Nucleus accumbens (tissue), 56 donors: ENCODE results near the gene DPRX.
"Not testable (repeated sequence)": the region's sequence is repeated elsewhere in the genome, so short reads cannot be mapped to it uniquely, and the experiment has no call there.

ENCODE experiments used
- DNase-seq, 56 donors: peaks; one replicate each; lab custom pipeline; 2025; lab: John Stamatoyannopoulos, UW

Gene DPRX

DNA sequence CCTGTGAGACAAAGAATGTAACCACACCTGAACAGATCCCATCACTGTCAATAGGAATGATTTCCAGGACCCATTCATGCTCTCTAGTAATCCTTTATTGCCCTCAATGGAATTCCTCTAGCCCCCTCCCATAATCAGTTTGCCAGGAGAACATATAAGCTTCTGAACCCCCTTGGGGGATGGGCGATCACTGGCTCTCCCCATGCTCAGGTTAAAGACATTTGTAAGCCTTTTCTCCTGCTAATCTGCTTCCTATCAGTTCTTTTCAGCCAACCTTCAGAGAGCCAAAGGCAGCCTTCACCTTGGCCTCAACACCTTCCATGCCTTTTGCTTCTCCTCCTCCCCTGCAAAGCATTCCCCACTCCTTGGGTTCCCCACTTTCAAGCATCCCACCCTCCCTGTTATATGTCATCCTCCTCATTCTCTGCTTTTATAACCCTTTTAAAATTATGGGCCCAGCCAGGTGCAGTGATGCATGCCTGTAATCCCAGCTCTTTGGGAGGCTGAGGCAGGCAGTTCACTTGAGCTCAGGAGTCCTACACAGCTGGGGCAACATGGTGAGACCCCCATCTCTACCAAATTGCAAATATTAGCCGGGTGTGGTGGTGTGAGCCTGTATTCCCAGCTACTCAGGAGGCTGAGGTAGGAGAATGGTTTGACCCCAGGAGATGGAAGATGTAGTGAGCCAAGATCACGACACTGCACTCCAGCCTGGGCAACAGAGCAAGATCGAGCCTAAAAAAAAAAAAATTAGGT lies 12.4 kb downstream of the DPRX start:
- no peak for DNase-seq

DNA sequence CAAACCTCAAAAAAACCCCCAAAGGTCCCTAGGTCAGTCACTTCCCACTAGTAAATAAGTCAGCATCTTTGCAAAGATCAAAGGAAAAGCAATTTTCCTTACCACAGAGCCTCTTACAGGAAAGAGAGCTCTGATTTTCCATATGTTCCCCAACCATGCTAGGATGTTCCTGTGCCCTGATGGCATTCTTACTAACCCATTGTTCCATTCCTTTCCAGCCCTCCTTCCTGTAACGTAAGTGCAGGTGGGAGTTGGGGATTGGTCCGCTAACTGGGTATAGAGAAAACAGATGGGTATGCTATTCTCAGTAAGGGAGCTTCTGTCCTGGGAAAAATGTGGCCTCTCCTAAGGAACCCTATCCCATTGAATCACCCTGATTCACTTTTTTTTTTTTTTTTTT lies 14.3 kb downstream of the DPRX start:
- no peak for DNase-seq

DNA sequence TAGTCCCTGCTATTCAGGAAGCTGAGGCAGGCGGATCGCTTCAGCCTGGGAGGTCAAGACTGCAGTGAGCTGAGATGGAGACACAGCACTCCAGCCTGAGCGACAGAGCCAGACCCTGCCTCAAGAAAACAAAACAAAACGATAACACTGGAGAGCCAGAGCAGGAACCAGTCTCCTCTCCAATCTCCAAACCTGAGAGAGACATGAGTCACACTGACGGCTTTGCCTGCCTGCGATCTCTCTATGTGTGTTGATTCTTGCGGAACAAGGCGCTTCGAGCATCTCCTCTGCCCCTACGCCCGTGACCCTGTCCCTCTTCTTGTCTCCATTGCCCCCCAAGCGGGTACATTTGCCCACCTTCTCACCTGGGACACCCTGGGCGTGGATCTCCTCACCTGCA lies 15.6 kb downstream of the DPRX start:
- DNase-seq, result no peak

DNA sequence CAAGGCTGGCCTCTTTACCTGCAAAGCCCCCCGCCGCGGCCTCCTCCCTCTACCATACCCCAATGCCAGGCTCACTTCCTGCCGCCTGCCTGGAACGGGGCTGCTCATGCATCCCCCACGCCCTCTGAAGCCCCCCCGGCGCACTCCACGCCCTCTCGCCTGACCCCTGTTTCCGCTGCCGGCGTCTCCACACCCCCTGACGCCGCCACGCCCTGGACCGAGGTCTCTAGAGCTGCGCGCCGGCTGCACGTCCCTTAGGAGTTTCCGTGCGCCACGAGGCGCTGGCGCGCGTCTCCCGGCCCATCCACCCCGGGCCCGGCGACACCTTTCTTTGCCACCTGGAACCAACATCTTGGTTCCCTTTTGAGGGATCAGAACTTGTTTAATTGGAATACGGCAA lies 16.0 kb downstream of the DPRX start:
- DNase-seq, result no peak

DNA sequence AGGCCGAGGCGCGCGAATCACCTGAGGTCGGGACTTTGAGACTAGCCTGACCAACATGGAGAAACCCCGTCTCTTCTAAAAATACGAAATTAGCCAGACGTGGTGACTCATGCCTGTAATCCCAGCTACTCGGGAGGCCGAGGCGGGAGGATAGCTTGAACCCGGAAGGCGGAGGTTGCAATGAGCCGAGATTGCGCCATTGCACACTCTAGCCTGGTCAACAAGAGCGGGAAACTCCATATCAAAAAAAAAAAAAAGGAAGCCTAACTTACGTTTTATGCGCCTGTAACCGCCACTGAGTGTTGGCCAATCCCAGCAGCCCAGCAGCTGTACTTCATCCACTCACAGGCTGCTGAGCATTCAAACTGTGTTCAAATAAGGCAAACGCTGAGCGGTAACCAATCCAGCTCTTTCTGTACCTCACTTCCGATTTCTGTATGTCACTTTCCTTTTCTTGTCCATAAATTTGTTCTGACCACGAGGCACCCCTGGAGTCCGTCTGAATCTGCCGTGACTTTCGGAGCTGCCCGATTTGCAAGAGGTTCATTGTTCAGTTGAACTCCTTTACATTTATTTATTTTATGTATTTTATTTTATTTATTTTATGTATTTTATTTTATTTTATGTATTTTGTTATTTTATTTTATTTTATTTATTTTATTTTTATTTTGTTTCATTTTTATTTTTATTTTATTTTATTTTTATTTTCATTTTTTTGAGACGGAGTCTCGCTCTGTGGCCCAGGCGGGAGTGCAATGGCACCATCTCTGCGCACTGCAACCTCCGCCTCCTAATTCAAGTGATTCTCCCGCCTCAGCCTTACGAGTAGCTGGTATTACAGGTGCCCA lies 18.2 kb downstream of the DPRX start:
- DNase-seq, result no peak

DNA sequence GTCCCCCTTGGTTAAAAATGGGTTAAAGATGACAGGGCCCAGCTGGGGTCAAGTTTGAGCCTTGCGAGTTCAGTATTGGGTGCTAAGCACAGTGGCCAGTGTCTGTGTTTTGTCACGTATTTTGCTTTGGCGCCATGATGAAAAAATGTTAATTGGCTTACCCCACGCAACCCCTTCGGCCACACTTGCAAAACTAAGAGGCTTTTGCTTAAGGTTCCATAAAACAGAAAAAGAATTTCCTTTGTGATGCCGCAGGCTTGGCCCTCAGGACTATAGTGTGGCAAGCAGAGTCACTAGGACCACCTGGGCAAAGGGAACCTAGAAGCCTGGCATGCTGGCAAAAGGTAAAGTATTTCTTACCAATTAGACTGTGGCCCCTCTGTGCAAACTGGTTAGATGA lies 20.7 kb downstream of the DPRX start:
- DNase-seq, result no peak

DNA sequence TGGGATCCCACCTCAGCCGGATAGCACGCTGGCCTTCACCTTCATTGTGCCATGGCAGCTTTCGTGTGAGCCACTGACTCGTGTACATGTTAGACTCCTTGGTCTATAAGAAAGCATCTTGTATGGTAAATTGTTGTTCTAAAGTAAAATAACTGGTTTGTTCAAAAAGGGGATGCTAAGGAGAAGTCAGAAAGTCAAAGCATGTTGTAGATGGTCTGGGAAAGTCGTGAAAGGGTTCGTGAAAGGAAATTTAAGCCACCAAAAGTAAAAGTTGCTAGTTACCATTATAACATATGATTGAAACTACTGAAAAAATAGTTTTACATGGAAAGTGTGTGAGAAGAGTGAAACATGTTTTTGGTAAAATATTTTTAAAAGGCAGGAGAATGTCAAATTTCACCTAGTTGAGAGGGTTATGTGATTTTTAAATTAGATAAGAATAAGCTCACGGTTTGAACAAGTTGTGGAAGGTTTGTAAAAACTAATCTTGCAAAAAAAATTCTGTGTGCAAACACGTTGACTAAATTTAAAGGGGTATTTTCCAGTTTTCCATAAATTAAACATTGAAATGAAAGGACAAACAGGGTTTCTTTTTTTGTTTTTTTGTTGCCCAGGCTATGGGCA lies 23.4 kb downstream of the DPRX start:
- no peak for DNase-seq

DNA sequence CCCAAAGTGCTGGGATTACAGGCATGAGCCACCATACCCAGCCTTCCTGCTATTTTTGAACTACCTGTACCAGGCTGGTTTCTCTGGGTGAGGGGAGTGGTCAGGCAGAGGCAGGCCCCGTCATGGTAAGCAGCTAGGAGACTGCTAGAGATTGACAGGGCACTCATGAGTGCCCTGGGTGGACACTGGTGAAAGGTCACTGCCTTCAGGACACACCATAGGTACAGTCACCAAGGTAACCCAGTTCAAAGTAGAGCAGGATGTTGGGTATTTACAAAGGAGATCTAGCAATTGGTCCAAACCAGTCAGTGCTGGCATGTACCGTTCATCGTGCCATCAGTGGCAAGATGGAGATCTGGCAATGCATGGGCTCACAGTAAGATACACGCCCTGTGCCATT lies 25.5 kb downstream of the DPRX start:
- DNase-seq, result no peak

DNA sequence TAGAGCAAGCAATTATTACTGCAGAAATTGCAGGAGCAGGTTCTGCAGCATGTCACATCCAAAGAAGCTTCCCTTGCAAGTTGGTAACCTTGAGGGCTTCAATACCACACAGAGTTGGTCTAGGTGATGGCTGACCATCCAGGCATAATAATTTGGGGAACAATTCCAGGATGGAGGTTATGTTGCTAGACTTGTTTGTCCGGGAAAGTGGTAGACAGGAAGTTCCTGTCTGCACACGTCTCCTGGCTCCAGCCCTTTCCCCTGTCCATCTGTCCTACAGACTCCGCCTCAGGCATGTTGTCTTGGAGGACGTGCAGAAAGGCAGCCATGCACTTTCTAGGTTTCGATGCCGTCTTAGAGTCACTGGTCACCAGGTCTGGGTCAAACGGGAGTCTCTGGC lies 26.0 kb downstream of the DPRX start:
- DNase-seq, result no peak

DNA sequence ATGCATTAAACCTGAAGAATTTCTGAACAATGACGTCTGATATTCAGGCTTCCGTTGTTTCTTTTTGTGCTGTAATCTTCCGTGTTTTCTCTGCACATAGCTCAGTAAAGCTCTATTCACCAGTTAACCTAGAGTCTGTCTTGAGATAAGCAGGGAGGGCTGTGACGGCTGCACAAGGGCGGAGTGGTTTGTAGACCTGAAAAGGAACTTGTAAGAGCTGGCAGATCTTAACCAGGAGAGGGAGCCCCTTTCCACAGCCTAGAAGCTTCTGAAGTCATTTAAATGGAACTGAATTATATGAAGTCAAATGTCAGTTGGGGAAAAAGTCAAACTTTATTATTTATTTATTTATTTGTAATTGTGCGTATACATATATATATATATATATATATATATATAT lies 27.5 kb downstream of the DPRX start:
- peak in 35 of 56 donors; percentile 0 to 74 (median 19) for DNase-seq

DNA sequence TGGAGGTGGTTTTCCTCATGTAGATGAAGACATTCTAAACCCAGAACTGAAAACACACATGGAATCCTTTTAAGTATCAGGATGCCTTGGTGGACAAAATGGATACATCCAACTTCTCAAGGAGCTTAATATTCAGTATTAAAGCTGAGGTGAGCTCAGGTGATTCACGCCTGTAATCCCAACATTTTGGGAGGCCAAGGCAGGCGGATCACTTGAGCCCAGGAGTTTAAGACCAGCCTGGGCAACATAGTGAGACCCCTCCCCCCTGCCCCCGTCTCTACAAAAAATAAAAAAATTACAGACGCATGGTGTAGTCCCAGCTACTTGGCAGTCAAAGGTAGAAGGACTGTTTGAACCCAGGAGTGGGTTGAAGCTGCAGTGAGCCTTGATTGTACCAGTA lies 28.8 kb downstream of the DPRX start:
- DNase-seq, result no peak

DNA sequence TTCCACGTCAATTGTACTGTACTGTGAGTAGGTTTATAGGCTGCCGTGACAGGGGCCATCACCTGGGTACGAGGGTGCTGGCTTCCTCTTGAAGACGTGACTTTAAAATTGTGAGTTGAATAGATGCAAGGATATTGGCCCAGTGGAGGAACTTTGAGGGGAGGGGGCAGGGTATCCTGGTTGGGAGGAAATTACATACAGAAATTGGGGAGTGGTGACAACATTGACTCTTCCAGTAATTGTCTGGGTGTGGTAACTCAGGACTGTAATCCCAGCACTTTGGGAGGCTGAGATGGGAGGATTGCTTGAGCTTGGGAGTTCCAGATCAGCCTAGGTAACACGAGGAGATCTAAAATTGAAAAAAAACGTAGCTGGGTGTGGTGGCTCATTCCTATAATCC lies 30.4 kb downstream of the DPRX start:
- no peak for DNase-seq

DNA sequence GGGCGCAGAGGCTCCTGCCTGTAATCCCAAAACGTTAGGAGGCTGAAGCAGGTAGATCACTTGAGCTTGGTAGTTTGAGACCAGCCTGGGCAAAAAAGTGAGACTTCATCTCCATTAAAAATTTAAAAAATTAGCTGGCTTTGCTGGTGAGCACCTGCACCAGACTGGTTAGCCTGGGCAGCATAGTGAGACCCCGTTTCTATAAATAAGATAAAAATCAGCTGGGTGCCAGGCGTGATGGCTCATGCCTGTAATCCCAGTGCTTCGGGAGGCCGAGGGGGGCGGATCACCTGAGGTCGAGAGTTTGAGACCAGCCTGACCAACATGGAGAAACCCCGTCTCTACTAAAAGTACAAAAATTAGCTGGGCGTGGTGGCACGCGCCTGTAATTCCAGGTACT lies 32.4 kb downstream of the DPRX start:
- DNase-seq, result no peak

DNA sequence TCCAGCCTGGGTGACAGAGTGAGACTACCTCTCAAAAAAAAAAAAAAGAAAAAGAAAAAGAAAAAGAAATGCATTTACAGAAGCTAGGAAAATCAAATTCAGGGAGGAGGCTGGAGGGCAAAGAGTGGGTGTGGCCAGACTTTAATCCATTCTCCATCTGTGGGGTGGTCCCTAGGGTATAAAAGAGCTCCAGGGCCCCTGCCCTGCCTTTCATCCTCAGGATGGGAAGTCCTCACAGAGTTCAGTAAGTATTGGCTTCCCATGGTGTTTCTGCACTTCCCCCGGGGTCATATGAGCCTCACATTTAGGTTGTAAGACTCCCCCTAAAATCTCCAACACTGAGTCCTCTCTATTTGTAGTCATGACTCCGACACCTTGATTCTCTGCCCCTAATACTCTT lies 33.0 kb downstream of the DPRX start:
- no peak for DNase-seq

DNA sequence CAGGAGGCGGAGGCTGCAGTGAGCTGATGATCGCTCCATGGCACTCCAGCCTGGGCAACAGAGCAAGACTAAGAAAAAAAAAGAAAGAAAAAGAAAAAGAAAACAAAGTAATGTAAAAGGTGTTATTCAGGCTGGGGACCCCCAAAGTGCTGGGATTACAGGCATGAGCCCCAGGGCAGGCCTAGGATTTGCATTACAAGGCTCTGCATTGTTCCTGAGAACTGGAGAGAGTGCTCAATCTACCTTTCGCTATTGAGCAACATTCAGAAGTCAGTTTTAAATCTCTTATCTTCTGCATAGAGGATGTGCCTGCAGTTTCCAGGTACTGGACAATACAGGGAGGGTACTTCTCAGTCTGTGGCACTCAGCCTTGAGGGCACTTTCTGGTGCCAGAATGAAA lies 34.5 kb downstream of the DPRX start:
- not testable (repeated sequence) for DNase-seq

DNA sequence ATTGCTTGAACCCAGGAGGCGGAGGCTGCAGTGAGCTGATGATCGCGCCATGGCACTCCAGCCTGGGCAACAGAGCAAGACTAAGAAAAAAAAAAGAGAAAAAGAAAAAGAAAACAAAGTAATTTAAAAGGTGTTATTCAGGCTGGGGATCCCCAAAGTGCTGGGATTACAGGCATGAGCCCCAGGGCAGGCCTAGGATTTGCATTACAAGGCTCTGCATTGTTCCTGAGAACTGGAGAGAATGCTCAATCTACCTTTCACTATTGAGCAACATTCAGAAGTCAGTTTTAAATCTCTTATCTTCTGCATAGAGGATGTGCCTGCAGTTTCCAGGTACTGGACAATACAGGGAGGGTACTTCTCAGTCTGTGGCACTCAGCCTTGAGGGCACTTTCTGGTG lies 37.0 kb downstream of the DPRX start:
- not testable (repeated sequence) for DNase-seq

DNA sequence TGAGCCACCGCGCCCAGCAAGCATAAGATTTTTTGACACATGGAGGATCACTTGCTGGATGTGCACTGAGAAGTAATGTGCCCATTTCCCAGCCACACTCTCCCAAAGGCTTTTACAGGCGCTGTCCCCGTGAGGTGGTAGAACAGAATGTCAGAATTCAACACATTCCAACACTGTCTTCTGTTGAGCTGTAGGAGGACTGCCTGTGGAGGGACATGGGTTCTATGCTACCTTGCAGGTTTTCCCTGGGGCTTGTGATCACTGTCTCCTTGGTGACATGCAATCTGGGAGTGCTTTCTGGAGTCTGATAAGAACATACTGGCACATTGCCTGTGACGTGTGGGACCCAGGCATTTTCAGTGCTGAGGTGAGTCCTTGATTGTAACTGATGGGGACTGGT lies 38.5 kb downstream of the DPRX start:
- DNase-seq, result no peak

DNA sequence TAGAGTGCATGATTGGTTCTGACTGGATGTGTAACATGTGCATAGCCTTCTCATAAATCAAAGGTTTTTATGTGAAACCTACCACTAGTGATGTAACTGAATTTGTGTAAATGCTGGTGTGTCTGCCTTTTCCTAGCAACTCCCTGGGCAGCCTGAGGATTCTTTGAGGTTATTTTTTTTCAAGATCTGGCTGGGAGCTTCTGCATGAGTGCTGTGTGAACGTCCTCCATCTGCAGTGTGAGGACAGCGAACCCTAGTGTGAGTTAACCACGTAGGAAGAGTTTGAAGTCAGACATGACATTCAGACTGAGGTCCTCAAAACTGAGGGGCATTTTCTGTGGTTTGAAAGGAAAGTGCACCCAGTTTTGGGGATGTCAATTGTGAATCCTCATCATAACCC lies 39.9 kb downstream of the DPRX start:
- no peak for DNase-seq
